ENCODE measurements around the gene IL10. TPM values are rescaled to one million over a fixed set of nuclear protein-coding genes. Genes with fewer than 3 reads are reported as not detected.

IL10 gene
- total RNA-seq, 4 donors from 2014 or later = 0.49 to 1.6 (median 1.0) TPM; not detected in 1

DNA sequence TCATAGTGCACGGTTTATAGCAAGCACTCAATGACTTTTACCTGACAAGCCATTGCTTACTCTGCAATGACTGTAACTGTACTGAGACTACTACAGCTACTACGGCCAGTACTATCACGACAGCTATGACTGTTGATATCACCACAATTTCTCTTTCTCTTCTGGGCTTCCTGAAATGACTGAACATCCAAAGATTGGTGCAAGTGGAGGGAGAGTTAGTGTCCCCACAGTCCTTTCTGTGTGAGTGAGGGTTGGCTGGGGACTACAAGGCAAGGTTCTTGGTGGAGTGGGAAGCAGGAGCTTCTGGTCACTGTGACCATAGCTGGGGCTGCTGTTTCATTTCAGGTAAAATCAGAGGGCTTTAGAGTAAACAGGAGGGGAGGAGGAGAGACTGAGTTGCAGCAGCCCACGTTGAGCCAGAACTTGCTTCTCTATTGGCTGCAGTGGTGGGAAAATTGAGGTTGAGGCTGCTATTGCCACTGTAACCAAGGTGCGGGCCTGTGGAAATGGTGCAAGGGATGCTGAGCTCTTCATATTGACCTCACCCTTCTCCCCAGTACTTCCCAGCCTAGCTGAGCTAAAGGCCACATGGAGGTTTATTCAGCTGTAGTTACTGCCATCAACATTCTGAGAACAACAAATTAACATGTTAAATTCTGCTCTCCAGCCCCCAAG, 14.1 kb upstream of the IL10 start:
- no peaks in the 10 kb centered on the region for H3K27me3 ChIP-seq
- no peak overlapping the region for H3K4me3 ChIP-seq
- 85% methylated on average over 5 of the region's 5 CpGs for WGBS
- no peaks in the 10 kb centered on the region for H3K9me3 ChIP-seq
- no peaks in the 10 kb centered on the region for H3K4me1 ChIP-seq
- TF ChIP-seq EP300 (IDR thresholded peaks at IDR 0.05) (no peak), POLR2A (IDR thresholded peaks at IDR 0.05) (no peak), POLR2AphosphoS5 (IDR thresholded peaks at IDR 0.05) (no peak)
- TF ChIP-seq, protein P1, sequence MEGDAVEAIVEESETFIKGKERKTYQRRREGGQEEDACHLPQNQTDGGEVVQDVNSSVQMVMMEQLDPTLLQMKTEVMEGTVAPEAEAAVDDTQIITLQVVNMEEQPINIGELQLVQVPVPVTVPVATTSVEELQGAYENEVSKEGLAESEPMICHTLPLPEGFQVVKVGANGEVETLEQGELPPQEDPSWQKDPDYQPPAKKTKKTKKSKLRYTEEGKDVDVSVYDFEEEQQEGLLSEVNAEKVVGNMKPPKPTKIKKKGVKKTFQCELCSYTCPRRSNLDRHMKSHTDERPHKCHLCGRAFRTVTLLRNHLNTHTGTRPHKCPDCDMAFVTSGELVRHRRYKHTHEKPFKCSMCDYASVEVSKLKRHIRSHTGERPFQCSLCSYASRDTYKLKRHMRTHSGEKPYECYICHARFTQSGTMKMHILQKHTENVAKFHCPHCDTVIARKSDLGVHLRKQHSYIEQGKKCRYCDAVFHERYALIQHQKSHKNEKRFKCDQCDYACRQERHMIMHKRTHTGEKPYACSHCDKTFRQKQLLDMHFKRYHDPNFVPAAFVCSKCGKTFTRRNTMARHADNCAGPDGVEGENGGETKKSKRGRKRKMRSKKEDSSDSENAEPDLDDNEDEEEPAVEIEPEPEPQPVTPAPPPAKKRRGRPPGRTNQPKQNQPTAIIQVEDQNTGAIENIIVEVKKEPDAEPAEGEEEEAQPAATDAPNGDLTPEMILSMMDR (IDR thresholded peaks at IDR 0.05) = no peak
- no peaks in the 10 kb centered on the region for H3K36me3 ChIP-seq
- no peak for DNase-seq (ENCODE audit: low spot score in 2 of 2)
- H3K27ac ChIP-seq = no peak overlapping the region

DNA sequence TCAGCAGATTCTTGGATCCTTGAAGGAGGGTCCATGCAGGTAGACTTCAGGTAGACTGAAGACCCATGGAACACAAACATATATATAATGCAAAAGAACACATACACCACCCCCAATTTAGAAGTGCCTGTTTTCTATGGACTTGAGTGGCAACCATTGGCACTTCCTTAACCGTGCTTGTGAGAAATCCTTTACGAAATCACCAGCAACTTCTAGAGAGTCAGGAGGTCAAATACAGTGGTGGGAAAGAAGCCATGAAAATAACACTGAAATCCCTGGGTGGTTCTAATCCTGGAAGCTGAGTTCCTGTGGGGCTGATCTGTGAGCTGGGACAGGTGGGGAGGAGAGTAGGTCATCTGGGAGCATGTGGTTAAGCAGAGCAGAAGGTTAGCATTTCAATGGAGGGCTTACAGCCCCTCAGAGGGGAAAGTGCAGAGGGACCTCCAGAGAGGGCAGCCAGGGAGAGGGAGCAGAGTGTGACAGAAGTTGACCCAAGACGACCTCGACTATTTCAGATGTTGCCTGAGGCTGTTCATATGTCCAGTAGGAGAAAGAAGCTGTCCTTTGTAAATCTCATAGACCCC, 13.0 kb upstream of the IL10 start:
- TF ChIP-seq EP300 (IDR thresholded peaks at IDR 0.05) (no peak), POLR2AphosphoS5 (IDR thresholded peaks at IDR 0.05) (no peak), POLR2A (IDR thresholded peaks at IDR 0.05) (no peak)
- TF ChIP-seq, protein P1 (IDR thresholded peaks at IDR 0.05) = no peak
- Histone ChIP-seq H3K9me3 (no peaks in the 10 kb centered on the region), H3K27me3 (no peaks in the 10 kb centered on the region), H3K36me3 (no peaks in the 10 kb centered on the region), H3K27ac (no peak overlapping the region), H3K4me3 (no peak overlapping the region), H3K4me1 (no peaks in the 10 kb centered on the region)
- no peak for DNase-seq (ENCODE audit: low spot score in 2 of 2)
- WGBS = 78% methylated on average over 4 of the region's 4 CpGs

DNA sequence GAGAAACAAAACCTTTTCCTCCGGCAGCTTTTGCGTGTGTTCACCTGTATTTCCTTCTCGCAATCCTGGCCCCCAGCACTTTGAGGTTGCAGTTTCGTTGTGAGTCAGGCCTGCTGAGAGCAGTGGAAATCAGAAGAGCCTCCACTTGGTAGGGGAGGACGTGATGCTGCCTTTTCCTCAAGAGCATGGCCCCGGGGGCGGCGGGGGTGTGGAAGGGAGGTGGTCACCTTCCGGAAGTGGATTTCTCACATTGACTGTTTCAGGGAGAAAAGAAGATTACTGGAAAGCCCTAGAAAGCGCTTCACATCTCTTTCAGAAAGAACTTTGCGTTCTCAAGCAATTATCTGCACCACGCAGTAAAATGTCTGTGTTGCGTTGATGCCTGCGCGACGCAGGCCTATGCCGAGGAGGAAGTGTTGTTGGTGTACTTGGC, 12.2 kb upstream of the IL10 start:
- 90% methylated on average over 17 of the region's 17 CpGs for WGBS
- Histone ChIP-seq H3K27ac (no peak overlapping the region), H3K9me3 (no peaks in the 10 kb centered on the region), H3K36me3 (no peaks in the 10 kb centered on the region), H3K4me1 (no peaks in the 10 kb centered on the region), H3K27me3 (no peaks in the 10 kb centered on the region), H3K4me3 (no peak overlapping the region)
- peak in 1 of 2 donors; percentile 24 for DNase-seq (ENCODE audit: low spot score in 2 of 2)
- TF ChIP-seq, protein P1 (IDR thresholded peaks at IDR 0.05) = no peak
- TF ChIP-seq EP300 (IDR thresholded peaks at IDR 0.05) (no peak), POLR2A (IDR thresholded peaks at IDR 0.05) (no peak), POLR2AphosphoS5 (IDR thresholded peaks at IDR 0.05) (no peak)

DNA sequence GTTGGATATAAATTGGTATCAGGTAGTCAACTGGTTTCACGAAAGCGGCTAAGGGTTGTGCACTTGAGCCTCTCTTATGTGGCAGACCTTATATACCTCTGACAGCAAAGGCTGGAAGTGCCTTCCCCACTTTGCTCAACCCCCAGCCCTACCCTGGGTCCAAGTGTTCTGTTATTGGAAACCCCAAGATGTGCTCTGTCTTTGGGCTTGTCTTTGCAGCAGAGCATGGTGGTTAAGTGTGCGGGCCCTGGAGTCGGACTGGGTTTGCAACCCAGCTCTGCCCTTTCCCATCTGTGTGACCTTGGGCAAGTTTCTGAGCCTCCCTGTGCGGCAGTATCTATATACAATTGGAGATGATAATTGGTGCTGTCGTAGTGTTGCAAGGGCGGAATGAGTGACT, 11.2 kb upstream of the IL10 start:
- no peaks in the 10 kb centered on the region for H3K4me1 ChIP-seq
- TF ChIP-seq, protein P1 (IDR thresholded peaks at IDR 0.05) = no peak
- TF ChIP-seq POLR2AphosphoS5 (IDR thresholded peaks at IDR 0.05) (no peak), EP300 (IDR thresholded peaks at IDR 0.05) (no peak), POLR2A (IDR thresholded peaks at IDR 0.05) (no peak)
- H3K9me3 ChIP-seq = no peaks in the 10 kb centered on the region
- H3K27me3 ChIP-seq = no peaks in the 10 kb centered on the region
- no peaks in the 10 kb centered on the region for H3K36me3 ChIP-seq
- no peak overlapping the region for H3K27ac ChIP-seq
- 78% methylated on average over 7 of the region's 7 CpGs for WGBS
- H3K4me3 ChIP-seq = no peak overlapping the region
- DNase-seq (ENCODE audit: low spot score in 2 of 2) = peak in 1 of 2 donors; percentile 40

DNA sequence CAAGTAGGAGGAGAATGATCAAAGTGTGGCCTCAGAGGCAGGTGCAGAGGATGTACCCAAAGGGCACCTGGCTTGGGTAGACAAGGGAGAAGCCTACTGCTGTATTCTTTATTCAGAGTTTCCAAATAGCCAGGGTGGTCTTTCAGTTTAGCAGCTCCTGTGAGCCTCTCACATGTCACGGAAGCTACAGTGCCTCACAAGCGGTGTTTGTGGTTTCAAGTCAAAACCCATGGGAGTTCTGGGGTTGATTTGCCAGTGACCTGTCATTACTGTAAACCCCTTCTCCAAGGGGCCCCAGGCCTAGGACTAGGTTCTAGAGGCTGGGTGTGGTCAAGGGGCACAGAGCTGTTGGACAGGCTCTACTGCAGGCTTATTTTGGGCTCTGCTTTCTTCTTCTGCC, 10.2 kb upstream of the IL10 start:
- 100% methylated on average over 2 of the region's 2 CpGs for WGBS
- H3K9me3 ChIP-seq = no peaks in the 10 kb centered on the region
- no peak for DNase-seq (ENCODE audit: low spot score in 2 of 2)
- no peak for TF ChIP-seq POLR2AphosphoS5 (IDR thresholded peaks at IDR 0.05)
- TF ChIP-seq EP300 (IDR thresholded peaks at IDR 0.05) = no peak
- no peak for TF ChIP-seq POLR2A (IDR thresholded peaks at IDR 0.05)
- TF ChIP-seq, protein P1 (IDR thresholded peaks at IDR 0.05) = no peak
- H3K4me1 ChIP-seq = no peaks in the 10 kb centered on the region
- no peaks in the 10 kb centered on the region for H3K27me3 ChIP-seq
- no peak overlapping the region for H3K27ac ChIP-seq
- no peaks in the 10 kb centered on the region for H3K36me3 ChIP-seq
- no peak overlapping the region for H3K4me3 ChIP-seq

Measured in suprapubic skin (tissue), 4 donors.